GM19099 (cell line): ENCODE measurements around the gene CD53.

Experiments used
- POLR2A ChIP-seq: IDR thresholded peaks from 3 replicates; pipeline ENCODE4 v1.6.1; 2011; ENCODE audit warnings: low read depth; ENCODE audit not compliant: insufficient read length; ENCODE audit errors: extremely low read depth

Gene CD53

DNA sequence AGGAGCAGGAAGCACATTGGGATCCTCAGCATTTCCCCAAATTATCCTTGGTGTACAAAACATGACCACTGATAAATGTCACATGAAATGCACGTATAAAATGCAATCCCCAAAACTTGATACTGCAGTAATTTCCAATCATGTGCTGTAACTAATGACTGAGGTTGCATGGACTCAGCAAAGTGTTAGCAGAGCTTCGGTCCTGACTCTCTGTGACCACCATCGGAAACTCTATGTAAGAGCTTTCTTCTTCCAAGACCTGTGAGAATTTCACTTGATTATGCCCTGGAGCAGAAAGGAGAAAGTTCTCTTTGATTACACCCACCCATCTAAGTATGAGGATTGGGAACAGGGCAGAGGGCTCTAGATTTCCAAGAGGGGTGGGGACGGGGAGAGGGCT lies 908 bp downstream of the CD53 start:
- no peak for TF ChIP-seq POLR2A

DNA sequence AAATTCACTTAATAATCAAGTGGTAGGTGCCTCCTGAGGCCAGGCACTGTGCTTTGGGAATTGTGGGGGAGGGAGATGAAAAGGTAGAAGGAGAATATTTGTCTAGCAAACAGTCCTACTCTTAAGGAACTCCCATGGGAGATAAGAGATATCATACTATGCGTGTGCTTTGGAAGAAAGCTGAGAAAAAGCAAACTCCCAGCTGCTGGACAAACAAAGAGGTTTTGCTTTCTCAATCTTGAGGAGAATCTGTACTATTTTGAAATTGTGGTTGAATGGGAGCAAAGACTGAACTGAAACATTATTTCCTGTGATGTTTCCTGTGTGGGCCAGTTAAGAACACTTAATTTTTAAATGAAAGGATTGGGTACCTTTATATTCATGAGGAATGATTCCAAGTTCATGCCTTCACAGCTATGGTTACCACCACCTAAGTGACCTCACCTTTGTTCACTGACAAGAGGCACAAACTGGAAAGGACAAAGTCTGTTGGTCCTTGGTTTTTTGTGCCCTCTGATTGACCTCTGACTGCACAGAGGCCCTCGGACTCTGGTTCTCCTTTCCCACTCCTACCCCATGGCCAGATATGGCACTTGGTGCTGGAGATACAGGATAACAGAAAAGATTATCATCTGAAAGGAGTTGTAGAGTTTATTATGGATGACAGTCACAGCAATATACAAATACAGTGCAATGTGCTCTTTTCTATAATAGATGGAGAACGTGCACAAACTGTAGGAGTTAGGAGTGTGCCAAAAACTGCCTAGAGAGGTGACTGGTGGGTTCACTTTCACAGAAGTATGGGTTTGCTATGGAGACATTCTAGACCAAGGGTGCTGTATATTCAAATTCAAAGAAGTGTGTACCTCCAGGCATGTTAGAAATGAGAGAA lies 1.6 kb downstream of the CD53 start:
- no peak for TF ChIP-seq POLR2A

GRCh38 chr1:110875216-110875731 lies 2.3 kb downstream of the CD53 start:
- TF ChIP-seq POLR2A: peak; percentile 24

GRCh38 chr1:110876748-110877341 lies 3.9 kb downstream of the CD53 start:
- TF ChIP-seq POLR2A: no peak

GRCh38 chr1:110877364-110877763 lies 4.4 kb downstream of the CD53 start:
- TF ChIP-seq POLR2A: no peak

DNA sequence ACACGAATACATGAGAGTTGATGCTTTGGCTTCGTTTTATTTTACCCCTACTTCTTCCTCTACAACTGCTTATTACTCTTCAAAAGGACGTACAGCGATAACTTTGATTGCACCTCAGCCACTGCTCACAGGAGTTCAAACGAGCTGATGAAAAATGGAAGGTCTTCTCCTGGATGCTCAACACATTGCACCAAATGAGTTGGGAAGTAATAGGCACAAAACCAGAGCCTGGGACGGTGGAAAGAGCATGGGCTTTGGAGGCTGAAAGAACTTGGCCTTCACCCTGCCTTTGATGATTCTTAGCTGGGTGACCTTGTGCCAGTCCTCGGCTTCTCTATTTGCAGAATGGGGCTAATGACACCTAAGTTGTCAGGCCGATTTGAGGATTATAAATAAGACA lies 4.8 kb downstream of the CD53 start:
- no peak for TF ChIP-seq POLR2A

DNA sequence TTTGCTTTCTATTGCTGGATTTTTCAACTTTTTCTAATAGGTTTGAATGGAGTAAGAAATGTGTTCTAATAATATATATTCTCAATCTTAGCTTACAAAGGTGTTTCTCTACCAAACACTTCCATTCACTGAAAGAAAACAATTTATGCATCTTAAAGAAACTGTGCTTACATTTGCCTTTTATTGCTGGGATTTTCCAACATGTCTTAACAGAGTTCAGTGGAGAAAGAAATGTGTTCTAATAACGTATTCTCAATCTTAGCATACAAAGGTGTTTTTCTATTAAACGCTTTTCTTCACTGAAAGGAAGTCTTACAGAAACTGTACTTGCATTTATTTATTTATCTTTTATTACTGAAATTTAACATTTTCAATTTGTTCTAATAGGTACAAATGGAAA lies 5.6 kb downstream of the CD53 start:
- TF ChIP-seq POLR2A: no peak

DNA sequence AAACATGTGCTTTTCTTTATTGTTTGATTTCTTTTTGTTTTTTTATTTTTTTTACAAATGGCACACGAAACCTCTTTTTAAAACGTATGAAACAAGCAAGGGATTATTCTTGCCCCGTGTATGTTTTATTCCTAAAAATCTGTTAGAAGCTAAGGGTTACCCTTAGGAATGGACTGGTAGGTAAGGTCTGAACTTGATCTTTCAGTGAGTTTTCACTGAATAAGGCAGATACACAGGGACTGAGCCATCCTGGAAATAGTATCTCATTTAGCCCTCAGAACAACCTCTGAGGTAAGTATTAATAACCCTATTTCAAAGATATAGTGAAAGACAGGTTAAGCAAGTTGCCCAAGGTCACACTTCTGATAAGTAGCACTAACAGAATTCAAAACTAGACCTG lies 6.0 kb downstream of the CD53 start:
- no peak for TF ChIP-seq POLR2A

DNA sequence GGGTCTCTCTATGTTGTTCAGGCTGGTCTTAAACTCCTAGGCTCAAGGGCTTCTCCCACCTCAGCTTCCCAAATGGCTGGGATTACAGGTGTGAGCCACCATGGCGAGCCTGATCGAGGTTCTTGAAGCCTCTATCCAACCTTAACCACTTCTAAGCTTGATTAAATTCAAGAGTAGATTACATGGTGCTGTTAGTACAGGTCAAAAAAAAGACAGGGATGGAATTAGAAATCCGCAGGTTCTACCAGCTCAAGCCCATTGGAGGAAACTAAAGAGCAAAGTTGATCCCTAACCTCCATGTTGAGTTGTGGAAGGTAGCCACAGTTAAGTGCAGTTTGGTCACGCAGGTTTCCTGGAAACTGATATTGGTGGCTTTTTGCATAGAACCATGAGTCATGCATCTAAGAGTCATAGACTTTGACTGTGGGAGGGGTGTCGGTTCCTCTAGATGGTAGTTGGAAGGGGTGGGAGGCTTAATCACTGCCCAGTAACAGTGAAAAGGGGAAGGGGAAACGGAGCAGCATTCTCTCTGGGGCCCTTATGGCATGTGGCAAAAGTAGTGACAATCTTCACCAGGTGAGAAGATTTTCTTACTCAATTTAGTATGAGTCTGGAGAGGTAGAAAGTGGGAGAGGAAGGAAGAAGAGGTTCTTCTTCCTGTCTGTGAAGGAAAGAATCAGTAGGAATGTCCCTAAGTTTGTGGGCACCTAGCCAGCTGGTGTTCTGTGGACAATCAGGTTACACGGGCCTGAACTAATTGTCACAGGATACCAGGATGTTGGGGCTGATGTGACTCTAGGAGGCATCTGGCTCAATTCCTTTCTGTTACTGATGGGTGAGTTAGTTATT lies 7.0 kb downstream of the CD53 start:
- TF ChIP-seq POLR2A: peak; percentile 41

GRCh38 chr1:110880708-110881374 lies 7.9 kb downstream of the CD53 start:
- no peak for TF ChIP-seq POLR2A

- no peak for TF ChIP-seq POLR2A
Measured at GRCh38 chr1:110888049-110888448, 15.1 kb downstream of the CD53 start.

GRCh38 chr1:110888641-110889040 lies 15.7 kb downstream of the CD53 start:
- TF ChIP-seq POLR2A: no peak

DNA sequence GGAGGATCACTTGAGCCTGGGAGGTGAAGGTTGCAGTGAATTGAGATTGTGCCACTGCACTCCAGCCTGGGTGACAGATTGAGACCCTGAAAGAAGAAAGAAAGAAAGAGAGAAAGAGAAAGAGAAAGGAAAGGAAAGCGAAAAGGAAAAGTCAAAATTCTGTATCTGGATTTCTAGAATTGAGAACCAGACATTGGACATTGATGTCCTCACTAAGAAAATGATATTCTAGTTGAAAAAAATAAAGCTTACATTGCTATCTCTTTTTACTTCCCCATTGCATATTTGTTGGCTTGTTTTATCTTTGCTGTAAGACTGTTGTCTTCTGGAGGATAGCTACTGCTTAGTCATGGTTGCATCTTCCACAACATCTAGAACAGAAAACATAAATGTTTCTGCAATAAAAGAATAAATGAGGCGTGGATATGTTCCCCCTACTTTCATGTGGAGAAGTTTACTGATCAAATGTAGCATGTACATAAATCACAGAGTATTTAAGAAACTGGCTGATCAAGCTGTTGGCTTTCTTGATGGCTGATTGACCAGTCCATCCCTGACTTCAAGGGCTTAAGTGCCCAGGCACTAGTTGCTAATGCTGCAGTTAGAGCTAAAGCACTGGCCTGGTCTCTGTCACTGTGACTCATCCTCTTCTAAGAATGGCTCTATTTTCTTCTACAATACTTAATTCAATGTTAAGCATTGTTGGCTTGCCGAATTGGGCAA lies 17.7 kb downstream of the CD53 start:
- TF ChIP-seq POLR2A: no peak

DNA sequence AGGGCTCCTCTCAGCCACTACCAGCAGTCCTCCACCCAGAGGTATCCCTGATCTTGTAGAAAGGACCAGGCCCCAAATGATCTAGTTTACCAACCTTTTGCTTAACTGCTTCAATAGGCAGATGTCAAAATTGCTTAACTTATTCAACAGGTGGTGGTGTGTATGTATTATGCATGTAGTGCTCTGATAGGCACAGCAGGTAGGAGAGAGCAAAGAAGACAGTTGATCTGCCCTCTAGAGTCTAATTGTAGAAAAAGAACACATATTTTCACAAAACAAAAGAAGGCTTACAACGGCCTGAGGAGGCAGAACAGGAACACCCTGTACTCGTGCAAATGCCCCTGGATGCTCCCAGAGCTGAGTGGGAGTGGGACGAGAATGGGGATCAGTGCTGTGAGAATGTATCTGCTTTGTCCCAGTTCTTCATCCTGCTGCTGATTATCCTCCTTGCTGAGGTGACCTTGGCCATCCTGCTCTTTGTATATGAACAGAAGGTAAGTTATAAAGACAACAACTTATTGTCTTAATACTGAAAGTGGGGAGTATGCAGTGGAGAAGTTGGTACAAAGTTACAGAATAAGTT lies 21.1 kb downstream of the CD53 start:
- TF ChIP-seq POLR2A: no peak
